Daoy (cell line): ENCODE data around the gene CYSRT1. TPM values are rescaled to one million over a fixed set of nuclear protein-coding genes. Genes with fewer than 3 reads are reported as not detected.
A peak's percentile ranks its signal among the peaks of the same experiment; 100 is the strongest.

Source experiments
- DNase-seq: peaks from one replicate; pipeline ENCODE4 v3.0.0-alpha.2; 2015; ENCODE audit warnings: low read depth
- total RNA-seq: library from RNA; depleted of rRNA; stranded (reverse); fragments of >200 nt; shearing (Covaris generic); gene quantifications from 2 replicates; pipeline ENCODE4 v1.2.3, GENCODE V29; 2014

CYSRT1 gene
- total RNA-seq, 1 experiment from 2014 or later: 0.91 TPM

- DNase-seq: no peak
These were observed 34.6 kb upstream of the CYSRT1 start for GRCh38 chr9:137190315-137190856.

GRCh38 chr9:137191245-137191644 is 33.7 kb upstream of the CYSRT1 start:
- DNase-seq: no peak

- DNase-seq: no peak
These were observed 33.1 kb upstream of the CYSRT1 start for GRCh38 chr9:137191691-137192447.

GRCh38 chr9:137192448-137192780 is 32.6 kb upstream of the CYSRT1 start:
- no peak for DNase-seq

DNA sequence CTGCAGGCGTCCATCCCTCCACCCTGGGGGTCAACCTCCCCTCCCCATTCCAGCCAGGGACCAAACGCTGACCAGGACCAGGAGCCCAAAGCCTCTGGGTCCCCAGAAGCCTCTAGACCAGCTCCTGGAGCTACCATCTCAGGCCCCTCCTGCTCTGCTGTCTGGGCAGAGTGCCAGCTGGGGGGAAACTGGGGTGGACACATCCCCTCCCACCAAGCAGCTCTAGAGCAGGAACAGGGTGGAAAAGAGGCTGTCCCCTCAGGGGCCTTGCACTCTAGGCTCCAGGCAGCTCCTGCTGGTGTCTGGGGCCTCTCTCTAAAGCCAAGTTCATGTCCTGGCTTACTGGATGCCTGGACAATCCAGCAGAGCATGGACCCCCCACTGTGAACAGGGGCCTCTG is 32.1 kb upstream of the CYSRT1 start:
- no peak for DNase-seq

GRCh38 chr9:137193771-137194170 is 31.2 kb upstream of the CYSRT1 start:
- no peak for DNase-seq

DNA sequence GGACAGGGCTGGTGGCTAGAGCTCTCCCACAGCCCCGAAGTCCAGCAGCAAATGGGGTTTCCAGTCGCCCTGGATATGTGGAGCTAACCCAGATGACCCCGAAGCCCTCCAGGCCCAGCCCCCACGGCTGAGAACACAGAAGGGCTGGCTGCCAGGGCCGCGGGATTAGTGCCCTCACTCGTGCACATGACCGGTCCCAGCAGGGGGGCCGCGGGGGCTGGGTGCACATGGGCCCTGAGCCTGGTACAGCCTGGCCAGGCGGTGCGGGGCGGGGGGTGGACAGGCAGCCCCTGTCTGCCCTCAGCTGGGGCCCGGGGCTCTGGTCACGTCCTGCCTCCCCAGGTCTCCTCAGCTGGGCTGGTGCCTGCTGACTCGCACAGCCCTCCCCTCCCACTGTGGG is 30.6 kb upstream of the CYSRT1 start:
- no peak for DNase-seq

DNA sequence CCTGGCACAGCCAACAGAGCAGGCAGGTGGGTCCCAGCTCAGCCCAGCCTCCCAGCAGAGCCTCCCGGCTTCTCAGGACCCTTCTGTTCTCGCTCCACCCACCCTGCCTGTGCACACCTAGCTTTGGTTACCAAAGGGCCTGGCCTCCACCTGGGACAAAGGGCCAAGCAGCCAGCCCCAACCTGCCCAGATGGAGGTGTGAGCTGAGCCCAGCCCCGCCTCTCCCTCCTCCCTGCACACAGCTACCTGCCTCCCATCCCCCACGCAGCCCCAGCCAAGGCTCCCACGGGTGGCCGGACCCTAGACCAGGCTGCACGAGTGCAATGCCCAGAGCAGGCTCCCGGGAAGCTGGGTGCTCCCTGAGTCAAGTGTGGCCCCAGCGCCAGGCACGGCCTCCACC is 30.1 kb upstream of the CYSRT1 start:
- no peak for DNase-seq

DNA sequence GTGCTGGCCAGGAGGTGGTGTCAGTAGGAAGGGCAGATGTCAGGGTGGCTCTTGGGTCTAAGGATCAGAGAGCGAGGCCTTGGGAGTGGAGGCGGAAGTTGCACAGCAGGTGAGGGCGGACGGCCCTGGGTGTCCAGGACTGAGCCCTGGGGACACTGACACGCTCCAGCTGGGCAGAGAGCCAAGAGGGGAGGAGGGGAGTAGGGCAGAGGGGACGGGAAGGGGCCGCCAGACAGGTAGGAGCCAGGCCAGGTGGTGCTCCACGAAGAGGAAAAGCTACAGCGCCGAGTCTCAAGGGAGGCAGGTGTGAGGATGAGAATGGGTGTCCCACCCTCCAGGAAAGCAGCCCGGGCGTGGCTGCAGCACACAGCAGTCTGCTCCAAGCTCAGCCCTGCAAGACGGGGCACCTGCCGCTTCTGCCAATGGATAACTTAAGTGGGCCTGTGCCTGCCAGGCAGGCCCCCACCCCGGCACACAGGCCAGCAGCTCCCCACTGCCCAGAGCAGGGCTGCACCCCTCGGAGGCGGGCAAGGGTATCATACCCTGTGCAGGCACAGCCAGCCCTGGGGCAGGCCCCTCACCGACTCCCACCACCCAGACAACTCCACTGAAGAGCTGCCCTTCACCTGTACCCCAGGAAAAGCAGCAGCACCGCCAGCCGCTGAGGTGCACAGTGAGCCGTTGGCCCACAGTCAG is 29.3 kb upstream of the CYSRT1 start:
- no peak for DNase-seq

- DNase-seq: no peak
These were observed 26.7 kb upstream of the CYSRT1 start for GRCh38 chr9:137198051-137198901.

- no peak for DNase-seq
These were observed 26.1 kb upstream of the CYSRT1 start for GRCh38 chr9:137198902-137199283.

- DNase-seq: no peak
These were observed 25.4 kb upstream of the CYSRT1 start for GRCh38 chr9:137199411-137200121.

- peak; percentile 100 for DNase-seq
These were observed 24.4 kb upstream of the CYSRT1 start, which contains the start of gene TPRN for GRCh38 chr9:137200311-137201204. Gene TPRN (minus strand): TSS chr9:137200741. CDS start chr9:137200711, 30 bp downstream.

DNA sequence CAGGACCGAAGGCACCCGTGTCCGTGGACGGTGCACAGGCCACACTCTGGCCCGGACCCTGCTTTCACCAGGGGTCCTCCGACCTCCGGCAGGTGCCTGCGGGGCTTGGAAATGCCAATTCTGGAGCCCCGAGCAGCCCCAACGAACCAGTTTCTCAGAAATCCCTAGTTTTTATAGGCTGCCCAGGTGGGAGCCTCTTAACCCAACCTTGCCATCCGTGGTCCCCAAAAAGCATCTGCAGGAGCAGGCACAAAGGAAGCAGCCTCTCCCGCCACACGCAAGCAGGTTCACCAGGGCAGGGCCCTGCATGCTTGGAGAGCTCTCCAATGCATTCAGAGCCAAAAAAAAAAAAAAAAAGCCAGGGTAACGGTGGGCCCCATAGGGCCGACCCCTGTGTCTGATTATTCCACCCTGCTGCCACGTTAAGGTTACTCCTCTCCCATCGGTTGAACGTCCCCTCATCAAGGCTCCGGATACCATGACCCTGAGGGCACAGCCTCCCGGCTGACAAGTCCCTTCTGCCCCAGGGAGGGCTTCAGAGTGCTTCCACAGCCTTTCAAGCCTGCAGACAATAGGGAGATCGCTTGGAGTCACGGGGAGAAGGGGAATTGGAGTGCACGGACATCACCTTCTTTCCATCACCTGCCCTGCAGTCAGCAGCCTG is 23.6 kb upstream of the CYSRT1 start:
- no peak for DNase-seq

GRCh38 chr9:137202966-137203365 is 22.0 kb upstream of the CYSRT1 start:
- DNase-seq: no peak

- DNase-seq: no peak
These were observed 20.2 kb upstream of the CYSRT1 start for GRCh38 chr9:137204731-137205125.

DNA sequence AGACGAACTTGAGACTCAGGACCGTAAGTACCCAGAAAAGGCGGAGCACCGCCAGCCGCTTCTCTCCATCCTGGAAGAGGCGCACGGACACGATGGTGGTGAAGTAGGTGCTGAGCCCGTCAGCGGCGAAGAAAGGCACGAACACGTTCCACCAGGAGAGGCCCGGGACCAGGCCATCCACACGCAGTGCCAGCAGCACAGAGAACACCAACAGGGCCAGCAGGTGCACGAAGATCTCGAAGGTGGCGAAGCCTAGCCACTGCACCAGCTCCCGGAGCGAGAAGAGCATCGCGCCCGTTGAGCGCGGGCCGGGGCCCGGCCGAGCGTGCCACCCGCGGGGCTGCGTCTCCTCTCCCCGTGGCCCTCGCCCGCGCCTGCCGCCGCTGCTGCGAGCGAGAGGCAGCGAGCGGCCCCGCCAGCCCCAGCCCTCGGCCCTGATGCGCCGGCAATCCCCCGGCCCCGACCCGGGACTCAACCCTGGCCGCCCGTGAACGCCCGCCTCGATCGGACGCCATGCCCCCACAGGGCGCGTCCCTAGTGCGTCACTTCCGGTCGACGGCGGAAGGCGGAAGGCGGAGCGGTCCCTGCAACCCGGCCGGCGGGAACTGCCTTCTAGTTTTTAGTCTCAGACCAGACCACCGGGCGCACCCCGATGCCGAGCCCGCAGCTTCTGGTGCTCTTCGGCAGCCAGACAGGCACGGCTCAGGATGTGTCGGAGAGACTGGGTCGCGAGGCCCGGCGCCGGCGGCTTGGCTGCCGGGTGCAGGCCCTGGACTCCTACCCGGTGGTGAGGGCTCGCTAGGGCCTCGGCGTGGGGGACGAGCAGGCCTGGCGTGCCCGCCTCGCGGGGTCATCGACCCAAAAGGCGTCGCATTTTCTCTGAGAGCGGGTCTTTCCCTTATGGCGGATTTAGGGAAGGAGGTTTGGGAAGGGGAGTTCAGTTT is 19.6 kb upstream of the CYSRT1 start, which contains the start of the genes NDOR1 and TMEM203:
NDOR1 (plus strand) TSS at position 575 of the 944 bp plus-strand sequence; CDS start at position 653, 78 bp downstream.
TMEM203 (minus strand) TSS at position 523 of the 944 bp plus-strand sequence; CDS start at position 289, 234 bp downstream.
- DNase-seq: peak; percentile 95

DNA sequence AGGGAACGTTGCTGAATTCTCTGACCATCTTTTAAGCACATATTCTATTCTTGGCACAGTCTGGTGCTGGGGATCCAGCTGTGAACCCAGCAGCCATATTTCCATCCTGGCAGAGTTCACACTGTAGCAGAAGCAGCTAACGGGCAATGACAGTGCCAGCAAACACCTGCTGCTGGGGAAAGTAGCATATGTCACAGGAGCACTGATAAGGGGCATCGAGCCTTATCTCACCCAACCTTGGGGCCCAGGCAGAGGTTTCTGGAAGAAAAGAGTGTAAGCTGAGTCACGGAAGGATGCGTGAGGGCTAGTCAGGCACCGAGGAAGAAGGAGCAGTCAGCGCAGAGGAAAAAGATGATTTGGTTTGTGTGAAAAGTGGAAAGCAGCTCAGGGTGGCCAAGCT is 18.4 kb upstream of the CYSRT1 start:
- no peak for DNase-seq

DNA sequence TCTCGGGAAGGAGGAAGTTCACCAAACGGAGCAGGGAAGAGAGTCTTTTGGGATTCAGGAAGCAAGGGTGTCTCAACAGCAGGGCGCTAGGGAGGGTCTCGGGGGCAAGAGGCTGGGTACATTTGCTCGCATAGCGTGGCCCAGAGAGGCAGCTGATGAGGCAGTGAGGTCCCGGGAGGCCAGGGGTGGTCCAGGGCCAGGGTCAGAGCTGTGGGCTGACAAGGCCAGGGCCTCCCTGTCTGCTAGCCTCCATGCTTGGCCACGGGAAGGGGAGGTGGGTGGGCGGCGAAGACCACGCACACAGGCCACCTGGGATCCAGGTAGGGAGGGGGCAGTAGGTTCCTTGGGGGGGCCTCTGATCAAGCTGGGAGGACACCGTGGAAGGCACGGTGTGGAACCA is 13.4 kb upstream of the CYSRT1 start:
- DNase-seq: no peak
